ENCODE data around the gene NUP210L. TPM values are rescaled to one million over a fixed set of nuclear protein-coding genes. Genes with fewer than 3 reads are reported as not detected.

Gene NUP210L
- total and polyA plus RNA-seq, 9 of the 15 experiments (the other 6 are each of a cell fraction or from before 2014, with no cell fraction given): 0.01 to 0.04 TPM; not detected in 7

GRCh38 chr1:153945795-153946621 is 208.9 kb downstream of the NUP210L start (continued):
- TF ChIP-seq MNT (conservative IDR thresholded peaks at IDR 0.05) (peak; percentile 65 to 76), ZNF232 (CRISPR knock-in tag; IDR thresholded peaks at IDR 0.05) (0 out of 2 replicates have a peak, but pooled peaks have one; percentile 17), ZNF121 (CRISPR knock-in tag; conservative IDR thresholded peaks at IDR 0.05) (no peak), KAT2B (IDR thresholded peaks at IDR 0.05; ENCODE audit: low read depth, low read length) (no peak), MECOM (CRISPR knock-in tag; IDR thresholded peaks at IDR 0.05) (no peak), RBBP5 (IDR thresholded peaks at IDR 0.05; ENCODE audit: borderline replicate concordance, insufficient read depth, low read length, poor library complexity, severe bottlenecking) (peak; percentile 83), ZBTB2 (IDR thresholded peaks at IDR 0.05) (0 out of 2 replicates have a peak, but pooled peaks have one; percentile 7), KDM2B (CRISPR knock-in tag; IDR thresholded peaks at IDR 0.05) (no peak), ZBTB43 (CRISPR knock-in tag; IDR thresholded peaks at IDR 0.05) (no peak; the same call in 1 of the 2 replicates), TFAM (CRISPR knock-in tag; conservative IDR thresholded peaks at IDR 0.05) (no peak), KDM5B (IDR thresholded peaks at IDR 0.05; ENCODE audit: insufficient replicate concordance, low read depth, low read length) (peak; percentile 45), TFAP4 (CRISPR knock-in tag; IDR thresholded peaks at IDR 0.05; ENCODE audit: borderline replicate concordance) (peak; percentile 64), ZNF766 (CRISPR knock-in tag; conservative IDR thresholded peaks at IDR 0.05) (no peak; the same call in 1 of the 2 replicates), TAL1 (IDR thresholded peaks at IDR 0.05) (no peak), DACH1 (IDR thresholded peaks at IDR 0.05; ENCODE audit: partially characterized antibody) (peak; percentile 22), BRD4 (IDR thresholded peaks at IDR 0.05) (0 out of 2 replicates have a peak, but pooled peaks have one; percentile 43), MCM3 (IDR thresholded peaks at IDR 0.05) (no peak), MAZ (CRISPR knock-in tag; conservative IDR thresholded peaks at IDR 0.05 in 1 of 2, IDR thresholded peaks at IDR 0.05 in 1 of 2) (peak; percentile 58 to 68), COPS2 (conservative IDR thresholded peaks at IDR 0.05) (no peak), CHD2 (IDR thresholded peaks at IDR 0.05; ENCODE audit: low read depth, low read length) (no peak), E2F6 (IDR thresholded peaks at IDR 0.05; ENCODE audit: borderline replicate concordance in 1 of 2, extremely low read depth in 1 of 2, insufficient read depth in 1 of 2, insufficient read length in 1 of 2, low read depth in 1 of 2, low read length in 1 of 2, poor library complexity in 1 of 2, severe bottlenecking in 1 of 2) (peak; percentile 19 to 21)

Data from K562 (cell line).